ENCODE measurements around the gene MED12L.

DNA sequence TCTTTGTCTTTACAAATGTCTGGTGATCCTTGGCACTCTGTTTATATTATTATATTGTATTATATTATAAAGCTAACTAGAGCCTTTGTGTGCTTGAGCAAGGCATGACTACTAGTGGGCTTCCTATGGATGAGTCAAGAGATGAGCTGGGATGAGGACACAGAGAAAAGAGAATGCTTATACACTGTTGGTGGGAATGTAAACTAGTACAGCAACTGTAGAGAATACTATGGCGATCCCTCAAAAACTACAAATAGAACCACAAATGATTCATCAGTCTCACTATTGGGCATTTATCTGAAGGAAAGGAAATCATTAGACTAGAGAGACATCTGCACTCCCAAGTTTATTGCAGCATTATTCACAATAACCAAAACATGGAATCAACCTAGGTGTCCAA lies 40.8 kb upstream of the MED12L start:
- TF ChIP-seq CTCF (IDR thresholded peaks at IDR 0.05), result no peak
- TF ChIP-seq POLR2A (IDR thresholded peaks at IDR 0.05), result no peak

Data from thyroid gland (tissue), 4 donors.